ENCODE results near the gene TNFAIP8L2. TPM values are rescaled to one million over a fixed set of nuclear protein-coding genes. Genes with fewer than 3 reads are reported as not detected.

TNFAIP8L2 gene
- total RNA-seq, 1 experiment from 2014 or later: 0.15 TPM

GRCh38 chr1:151175863-151176262 is 19.4 kb downstream of the TNFAIP8L2 start, which contains the start of gene TMOD4:
Gene TMOD4, minus strand, starts transcription at chr1:151175981. Its CDS starts 1,106 bp downstream, at chr1:151174875.
- no peak within 1 kb of the TSS for H3K27ac Mint-ChIP-seq
- CTCF ChIA-PET: interaction anchor here (0.6 to 1.9 kb wide), 6 partner anchors 10 to 125 kb away, joined by 3 to 13 read pairs (median 5); partner anchors contain the start of genes LYSMD1, SCNM1 and VPS72
- peak; percentile 92 for ATAC-seq
- POLR2A ChIA-PET: no interaction called here
- no peak for TF ChIP-seq MXD4 (CRISPR knock-in tag; IDR thresholded peaks at IDR 0.05; ENCODE audit: borderline replicate concordance)
- peak; percentile 51 for TF ChIP-seq CTCF (IDR thresholded peaks at IDR 0.05)
- peaks cover 41% of the 10 kb centered on the region for H3K36me3 Mint-ChIP-seq
- no peaks in the 10 kb centered on the region for H3K9me3 Mint-ChIP-seq
- DNase-seq (ENCODE audit: low spot score): peak; percentile 19
- H3K4me3 Mint-ChIP-seq: no peak within 1 kb of the TSS
- H3K4me1 Mint-ChIP-seq: no peaks in the 10 kb centered on the region
- H3K27me3 Mint-ChIP-seq (ENCODE audit: low read depth): no peaks in the 10 kb centered on the region

GRCh38 chr1:151176514-151177045 is 20.1 kb downstream of the TNFAIP8L2 start:
- H3K36me3 Mint-ChIP-seq: peaks cover 48% of the 10 kb centered on the region
- H3K27ac Mint-ChIP-seq: no peak overlapping the region
- TF ChIP-seq GABPB1 (CRISPR knock-in tag; IDR thresholded peaks at IDR 0.05): no peak
- no peak for TF ChIP-seq CREB1 (CRISPR knock-in tag; IDR thresholded peaks at IDR 0.05)
- no peak for TF ChIP-seq NR3C1 (CRISPR knock-in tag; conservative IDR thresholded peaks at IDR 0.05; ENCODE audit: low read depth)
- no peak overlapping the region for H3K4me3 Mint-ChIP-seq
- ATAC-seq (no peak), DNase-seq (ENCODE audit: low spot score) (no peak)
- ChIA-PET CTCF (interaction anchor here (0.7 to 1.9 kb wide), 5 partner anchors 10 to 124 kb away, joined by 3 to 8 read pairs (median 6); partner anchors contain the start of genes LYSMD1, SCNM1 and VPS72), POLR2A (no interaction called here)
- H3K9me3 Mint-ChIP-seq: no peaks in the 10 kb centered on the region
- no peaks in the 10 kb centered on the region for H3K4me1 Mint-ChIP-seq
- H3K27me3 Mint-ChIP-seq (ENCODE audit: low read depth): no peaks in the 10 kb centered on the region

GRCh38 chr1:151184211-151184610 is 27.8 kb downstream of the TNFAIP8L2 start:
- peaks cover 9% of the 10 kb centered on the region for H3K4me1 Mint-ChIP-seq
- H3K9me3 Mint-ChIP-seq: no peaks in the 10 kb centered on the region

More at GRCh38 chr1:151184211-151184610, 27.8 kb downstream of the TNFAIP8L2 start:
- DNase-seq (ENCODE audit: low spot score): no peak
- no peak overlapping the region for H3K27ac Mint-ChIP-seq
- H3K27me3 Mint-ChIP-seq (ENCODE audit: low read depth): no peaks in the 10 kb centered on the region
- ChIA-PET POLR2A (interaction anchor here (0.7 kb wide), 1 partner anchor 16 kb away, joined by 3 read pairs; no protein-coding TSS in a partner anchor), CTCF (no interaction called here)
- TF ChIP-seq NFE2L1 (CRISPR knock-in tag; IDR thresholded peaks at IDR 0.05): no peak
- TF ChIP-seq ZNF263 (CRISPR knock-in tag; IDR thresholded peaks at IDR 0.05; ENCODE audit: low read depth): no peak
- TF ChIP-seq MAX (CRISPR knock-in tag; IDR thresholded peaks at IDR 0.05): no peak
- no peak for TF ChIP-seq CBFB (CRISPR knock-in tag; IDR thresholded peaks at IDR 0.05; ENCODE audit: low read depth)
- no peak for TF ChIP-seq ATF1 (CRISPR knock-in tag; IDR thresholded peaks at IDR 0.05)
- no peak for TF ChIP-seq FOXK1 (CRISPR knock-in tag; IDR thresholded peaks at IDR 0.05)
- no peak for TF ChIP-seq AR (CRISPR knock-in tag; IDR thresholded peaks at IDR 0.05)
- no peak for TF ChIP-seq USF1 (CRISPR knock-in tag; IDR thresholded peaks at IDR 0.05)
- TF ChIP-seq NFATC4 (CRISPR knock-in tag; IDR thresholded peaks at IDR 0.05): no peak
- TF ChIP-seq IRF2 (CRISPR knock-in tag; IDR thresholded peaks at IDR 0.05; ENCODE audit: borderline replicate concordance, low read depth): no peak
- no peak for TF ChIP-seq TP53 (CRISPR knock-in tag; IDR thresholded peaks at IDR 0.05)
- TF ChIP-seq E2F4 (CRISPR knock-in tag; IDR thresholded peaks at IDR 0.05; ENCODE audit: borderline replicate concordance, low read depth): no peak
- no peak for TF ChIP-seq ZNF317 (CRISPR knock-in tag; IDR thresholded peaks at IDR 0.05; ENCODE audit: borderline replicate concordance, low read depth)
- TF ChIP-seq ZSCAN18 (CRISPR knock-in tag; IDR thresholded peaks at IDR 0.05): no peak
- TF ChIP-seq MLX (CRISPR knock-in tag; IDR thresholded peaks at IDR 0.05): no peak
- no peak for TF ChIP-seq EMX1 (CRISPR knock-in tag; IDR thresholded peaks at IDR 0.05)
- ATAC-seq: no peak
- H3K4me3 Mint-ChIP-seq: no peak overlapping the region
- peaks cover 58% of the 10 kb centered on the region for H3K36me3 Mint-ChIP-seq

Data from WTC11 (cell line).